Umbilical cord (tissue), 2 donors: ENCODE measurements around the gene BANK1. TPM values are rescaled to one million over a fixed set of nuclear protein-coding genes. Genes with fewer than 3 reads are reported as not detected.

Experiments used
- DNase-seq: peaks from one replicate; pipeline ENCODE4 v3.0.0-alpha.2; 2015; ENCODE audit warnings: low spot score
- total RNA-seq: library from RNA; depleted of rRNA; stranded (reverse); fragments of >200 nt; gene quantifications from one replicate; pipeline ENCODE4 v1.2.3, GENCODE V29; 2014; ENCODE audit warnings: low replicate concordance; ENCODE audit not compliant: insufficient read depth

BANK1 gene
- total RNA-seq, 1 donor from 2014 or later, result 15.9 TPM

DNA sequence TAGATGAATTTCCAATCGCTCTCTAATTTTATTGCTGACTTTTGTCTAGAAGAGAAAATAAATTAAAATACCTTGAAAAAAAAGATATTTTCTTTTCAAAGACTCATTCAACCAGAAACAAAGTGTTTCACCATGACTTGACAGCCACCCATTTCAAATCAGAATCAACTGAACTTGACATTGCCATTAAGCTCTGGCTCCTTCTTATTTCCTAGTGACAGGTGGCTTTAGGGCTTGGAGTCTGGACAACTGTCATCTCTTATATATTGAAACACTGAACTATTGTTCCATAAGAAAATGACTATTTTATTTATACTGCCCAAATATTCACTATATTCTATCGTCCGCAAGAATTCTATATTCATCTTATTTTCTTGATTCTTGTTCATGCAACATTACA lies 325.6 kb downstream of the BANK1 start:
- DNase-seq, result no peak

DNA sequence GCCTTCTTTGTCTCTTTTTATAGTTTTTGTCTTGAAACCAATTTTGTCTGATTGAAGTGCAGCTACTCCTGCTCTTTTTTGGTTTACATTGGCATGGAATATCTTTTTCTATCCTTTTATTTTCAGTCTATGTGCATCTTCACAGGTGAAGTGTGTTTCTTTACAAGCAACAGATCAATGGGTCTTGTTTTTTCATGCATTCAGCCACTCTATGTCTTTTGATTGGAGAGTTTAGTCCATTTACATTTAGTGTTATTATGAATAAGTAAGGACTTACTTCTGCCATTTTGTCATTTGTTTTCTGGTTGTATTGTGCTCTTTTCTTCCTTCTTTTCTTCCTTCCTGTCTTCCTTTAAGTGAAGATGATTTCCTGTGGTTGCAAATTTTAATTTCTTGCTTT lies 330.3 kb downstream of the BANK1 start:
- DNase-seq, result no peak
